ENCODE data around the gene BRCA1. TPM values are rescaled to one million over a fixed set of nuclear protein-coding genes. Genes with fewer than 3 reads are reported as not detected.
"Not testable (repeated sequence)": the region's sequence is repeated elsewhere in the genome, so short reads cannot be mapped to it uniquely, and the experiment has no call there.

BRCA1 gene
- total RNA-seq, 1 experiment from 2014 or later: 50.8 TPM

DNA sequence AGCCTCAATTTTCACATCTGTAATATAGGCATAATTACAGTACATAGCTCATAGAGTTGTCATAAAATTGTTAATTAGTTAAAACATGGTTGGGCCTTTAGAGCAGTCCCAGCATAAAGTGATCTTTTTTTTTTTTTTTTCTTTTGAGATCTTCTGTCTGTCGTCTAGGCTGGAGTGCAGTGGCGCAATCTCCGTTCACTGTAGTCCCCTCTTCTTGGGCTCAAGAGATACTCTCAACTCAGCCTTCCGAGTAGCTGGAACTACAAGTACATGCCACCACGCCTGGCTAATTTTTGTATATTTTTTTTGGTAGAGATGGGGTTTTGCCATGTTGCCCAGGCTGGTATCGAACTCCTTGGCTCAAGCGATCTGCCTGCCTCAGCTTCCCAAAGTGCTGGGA is 69.1 kb downstream of the BRCA1 start:
- no peak for DNase-seq
- TF ChIP-seq, protein P1, sequence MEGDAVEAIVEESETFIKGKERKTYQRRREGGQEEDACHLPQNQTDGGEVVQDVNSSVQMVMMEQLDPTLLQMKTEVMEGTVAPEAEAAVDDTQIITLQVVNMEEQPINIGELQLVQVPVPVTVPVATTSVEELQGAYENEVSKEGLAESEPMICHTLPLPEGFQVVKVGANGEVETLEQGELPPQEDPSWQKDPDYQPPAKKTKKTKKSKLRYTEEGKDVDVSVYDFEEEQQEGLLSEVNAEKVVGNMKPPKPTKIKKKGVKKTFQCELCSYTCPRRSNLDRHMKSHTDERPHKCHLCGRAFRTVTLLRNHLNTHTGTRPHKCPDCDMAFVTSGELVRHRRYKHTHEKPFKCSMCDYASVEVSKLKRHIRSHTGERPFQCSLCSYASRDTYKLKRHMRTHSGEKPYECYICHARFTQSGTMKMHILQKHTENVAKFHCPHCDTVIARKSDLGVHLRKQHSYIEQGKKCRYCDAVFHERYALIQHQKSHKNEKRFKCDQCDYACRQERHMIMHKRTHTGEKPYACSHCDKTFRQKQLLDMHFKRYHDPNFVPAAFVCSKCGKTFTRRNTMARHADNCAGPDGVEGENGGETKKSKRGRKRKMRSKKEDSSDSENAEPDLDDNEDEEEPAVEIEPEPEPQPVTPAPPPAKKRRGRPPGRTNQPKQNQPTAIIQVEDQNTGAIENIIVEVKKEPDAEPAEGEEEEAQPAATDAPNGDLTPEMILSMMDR (IDR thresholded peaks at IDR 0.05; ENCODE audit: insufficient read depth in 1 of 2, low read depth in 1 of 2, low read length in 1 of 2, severe bottlenecking in 1 of 2, unreplicated experiment in 1 of 2): no peak
- Mint-ChIP-seq H3K36me3 (ENCODE audit: insufficient read depth, unreplicated experiment) (peaks cover 56% of the 10 kb centered on the region), H3K4me3 (ENCODE audit: unreplicated experiment) (no peak overlapping the region), H3K9me3 (ENCODE audit: unreplicated experiment) (no peaks in the 10 kb centered on the region), H3K4me1 (ENCODE audit: low read depth, unreplicated experiment) (no peaks in the 10 kb centered on the region), H3K27me3 (ENCODE audit: insufficient read depth, unreplicated experiment) (no peaks in the 10 kb centered on the region), H3K27ac (ENCODE audit: unreplicated experiment) (no peak overlapping the region)
- ChIA-PET POLR2A (no interaction called here), CTCF (no interaction called here)
- intact Hi-C loops (cut with micrococcal nuclease; ENCODE audit: unreplicated experiment): no loop called here
- no peaks in the 10 kb centered on the region for H3K36me3 ChIP-seq (ENCODE audit: control insufficient read depth, insufficient read depth, low read length)
- H3K4me1 ChIP-seq: no peaks in the 10 kb centered on the region
- BruUV-seq (replicated peaks): no TSS peak
- H3K9me3 ChIP-seq: no peaks in the 10 kb centered on the region
- no peaks in the 10 kb centered on the region for H3K27me3 ChIP-seq (replicated peaks; ENCODE audit: control insufficient read depth, insufficient read depth, low read length)
- no peak overlapping the region for H3K4me3 ChIP-seq (ENCODE audit: low read depth, low read length)

DNA sequence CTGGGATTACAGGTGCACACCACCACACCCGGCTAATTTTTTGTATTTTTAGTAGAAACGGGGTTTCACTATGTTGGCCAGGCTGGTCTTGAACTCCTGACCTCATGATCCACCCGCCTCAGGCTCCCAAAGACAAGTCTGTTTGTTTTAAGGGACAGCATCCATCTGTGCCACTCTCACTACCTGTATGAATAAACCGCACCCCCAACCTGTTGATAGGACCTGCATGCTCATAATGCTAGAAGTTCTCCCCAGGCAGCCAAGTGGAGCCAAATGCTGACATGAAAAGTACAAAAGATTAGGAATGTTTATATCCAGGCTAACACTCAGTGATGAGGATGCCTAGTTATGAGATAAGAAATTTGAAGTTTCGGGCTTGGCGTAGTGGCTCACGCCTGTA is 72.2 kb downstream of the BRCA1 start:
- H3K27ac Mint-ChIP-seq (ENCODE audit: unreplicated experiment); H3K9me3 ChIP-seq; BruUV-seq (replicated peaks); DNase-seq; intact Hi-C loops (cut with micrococcal nuclease; ENCODE audit: unreplicated experiment); CTCF ChIA-PET; H3K36me3 ChIP-seq (ENCODE audit: control insufficient read depth, insufficient read depth, low read length); H3K4me1 Mint-ChIP-seq (ENCODE audit: low read depth, unreplicated experiment); H3K4me3 ChIP-seq (ENCODE audit: low read depth, low read length); H3K4me1 ChIP-seq; H3K27me3 ChIP-seq (replicated peaks; ENCODE audit: control insufficient read depth, insufficient read depth, low read length); H3K9me3 Mint-ChIP-seq (ENCODE audit: unreplicated experiment); H3K4me3 Mint-ChIP-seq (ENCODE audit: unreplicated experiment); H3K27me3 Mint-ChIP-seq (ENCODE audit: insufficient read depth, unreplicated experiment): not testable (repeated sequence)
- H3K36me3 Mint-ChIP-seq (ENCODE audit: insufficient read depth, unreplicated experiment): peaks cover 76% of the 10 kb centered on the region
- POLR2A ChIA-PET: interaction anchor here (0.7 kb wide), 1 partner anchor 30 kb away, joined by 10 read pairs; no protein-coding TSS in a partner anchor

DNA sequence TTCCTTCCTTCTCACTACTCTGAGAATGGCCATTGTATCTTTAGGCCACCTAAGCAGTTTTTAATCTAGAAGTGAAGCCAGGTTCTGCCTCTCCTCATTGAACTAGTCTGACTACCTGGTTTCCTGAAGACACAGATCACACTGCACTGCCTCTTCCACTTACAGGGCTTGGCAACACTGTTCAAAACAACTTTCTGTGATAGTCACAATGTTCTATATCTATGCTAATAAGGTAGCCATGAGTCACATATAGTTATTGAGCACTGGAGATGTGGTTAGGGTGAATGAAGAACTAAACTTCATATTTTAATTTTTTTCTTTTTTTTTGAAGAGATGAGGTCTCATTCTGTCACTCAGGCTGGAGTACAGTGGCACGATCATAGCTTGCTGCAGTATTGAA is 73.2 kb downstream of the BRCA1 start:
- Mint-ChIP-seq H3K36me3 (ENCODE audit: insufficient read depth, unreplicated experiment) (peaks cover 81% of the 10 kb centered on the region), H3K4me3 (ENCODE audit: unreplicated experiment) (no peak overlapping the region), H3K4me1 (ENCODE audit: low read depth, unreplicated experiment) (no peaks in the 10 kb centered on the region), H3K9me3 (ENCODE audit: unreplicated experiment) (no peaks in the 10 kb centered on the region), H3K27me3 (ENCODE audit: insufficient read depth, unreplicated experiment) (no peaks in the 10 kb centered on the region), H3K27ac (ENCODE audit: unreplicated experiment) (no peak overlapping the region)
- Histone ChIP-seq H3K4me1 (no peaks in the 10 kb centered on the region), H3K4me3 (ENCODE audit: low read depth, low read length) (no peak overlapping the region), H3K36me3 (ENCODE audit: control insufficient read depth, insufficient read depth, low read length) (no peaks in the 10 kb centered on the region; the same call in 1 of the 2 replicates), H3K9me3 (no peaks in the 10 kb centered on the region), H3K27me3 (replicated peaks; ENCODE audit: control insufficient read depth, insufficient read depth, low read length) (no peaks in the 10 kb centered on the region)
- CTCF ChIA-PET: no interaction called here
- intact Hi-C loops (cut with micrococcal nuclease; ENCODE audit: unreplicated experiment): no loop called here
- POLR2A ChIA-PET: no interaction called here
- TF ChIP-seq, protein P1 (IDR thresholded peaks at IDR 0.05; ENCODE audit: insufficient read depth in 1 of 2, low read depth in 1 of 2, low read length in 1 of 2, severe bottlenecking in 1 of 2, unreplicated experiment in 1 of 2): no peak
- BruUV-seq (replicated peaks): no TSS peak
- DNase-seq: no peak

DNA sequence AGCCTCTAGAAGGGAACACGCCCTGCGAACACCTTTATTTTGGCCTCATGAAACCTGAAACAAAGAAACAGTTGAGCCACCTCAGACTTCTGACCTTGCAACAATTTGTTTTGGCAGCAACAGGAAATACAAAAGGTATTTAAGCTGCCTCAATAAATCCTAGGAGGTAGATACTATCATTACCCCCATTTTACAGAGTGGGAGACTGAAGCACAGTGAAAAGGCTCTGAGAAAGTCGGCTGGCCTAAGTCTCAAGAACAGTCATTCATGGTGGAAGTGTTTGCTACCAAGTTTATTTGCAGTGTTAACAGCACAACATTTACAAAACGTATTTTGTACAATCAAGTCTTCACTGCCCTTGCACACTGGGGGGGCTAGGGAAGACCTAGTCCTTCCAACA is 81.1 kb downstream of the BRCA1 start:
- H3K27me3 Mint-ChIP-seq (ENCODE audit: insufficient read depth, unreplicated experiment): no peaks in the 10 kb centered on the region
- intact Hi-C loops (cut with micrococcal nuclease; ENCODE audit: unreplicated experiment): no loop called here
- no peaks in the 10 kb centered on the region for H3K9me3 Mint-ChIP-seq (ENCODE audit: unreplicated experiment)
- no peaks in the 10 kb centered on the region; the same call in 1 of the 2 replicates for H3K36me3 ChIP-seq (ENCODE audit: control insufficient read depth, insufficient read depth, low read length)
- H3K36me3 Mint-ChIP-seq (ENCODE audit: insufficient read depth, unreplicated experiment): peaks cover 27% of the 10 kb centered on the region
- no peak overlapping the region for H3K4me3 Mint-ChIP-seq (ENCODE audit: unreplicated experiment)
- CTCF ChIA-PET: no interaction called here
- TF ChIP-seq, protein P1 (IDR thresholded peaks at IDR 0.05; ENCODE audit: insufficient read depth in 1 of 2, low read depth in 1 of 2, low read length in 1 of 2, severe bottlenecking in 1 of 2, unreplicated experiment in 1 of 2): no peak
- BruUV-seq (replicated peaks): no TSS peak
- no peaks in the 10 kb centered on the region for H3K4me1 Mint-ChIP-seq (ENCODE audit: low read depth, unreplicated experiment)
- no peaks in the 10 kb centered on the region for H3K27me3 ChIP-seq (replicated peaks; ENCODE audit: control insufficient read depth, insufficient read depth, low read length)
- H3K4me1 ChIP-seq: no peaks in the 10 kb centered on the region
- no peaks in the 10 kb centered on the region for H3K9me3 ChIP-seq
- no peak for DNase-seq
- POLR2A ChIA-PET: no interaction called here
- H3K27ac Mint-ChIP-seq (ENCODE audit: unreplicated experiment): no peak overlapping the region
- no peak overlapping the region for H3K4me3 ChIP-seq (ENCODE audit: low read depth, low read length)

All from Caco-2 (cell line).